SK-N-SH (cell line): ENCODE measurements around the gene LRRC8E. TPM values are rescaled to one million over a fixed set of nuclear protein-coding genes. Genes with fewer than 3 reads are reported as not detected.

Experiments used
- CTCF ChIA-PET: fragments of 300-600, 350-600 bp; formaldehyde crosslinking; extraction: SDS; loops from one replicate; lab custom pipeline; 2021; lab: Yijun Ruan, JAX
- POLR2A ChIA-PET: fragments of 350-600 bp; sonication (Branson Sonifier 250); formaldehyde crosslinking; extraction: SDS; loops from one replicate; lab custom pipeline; 2020; ENCODE audit warnings: antibody characterized with exemption, inconsistent platforms; lab: Yijun Ruan, JAX
- DNase-seq: peaks from one replicate; pipeline ENCODE4 v3.0.0; 2012
- H2AFZ ChIP-seq: fragments of 200-600 bp; sonication (generic); 2 replicates; pipeline ENCODE4 v1.8.1; 2016; ENCODE audit warnings: antibody characterized with exemption, mild to moderate bottlenecking, low read depth
- H3F3A ChIP-seq: fragments of 200-600 bp; sonication (generic); replicated peaks from 2 replicates; pipeline ENCODE3; 2016; ENCODE audit warnings: antibody characterized with exemption, mild to moderate bottlenecking; ENCODE audit not compliant: insufficient read depth
- H3K27ac ChIP-seq, 2 experiments: fragments of 200-500 bp in 1 of 2; fragments of 200-600 bp in 1 of 2; sonication (Bioruptor generic) in 1 of 2; sonication (generic), shearing (Covaris generic) in 1 of 2; 2 replicates each; pipeline versions ENCODE4 v1.5.1 to v1.6.1; 2014 to 2016; ENCODE audit warnings: low read depth in 2 of 2, inconsistent platforms in 1 of 2, low read length in 1 of 2, mild to moderate bottlenecking in 1 of 2, mixed read lengths in 1 of 2
- H3K27me3 ChIP-seq: fragments of 200-600 bp; sonication (generic), shearing (Covaris generic); 2 replicates; pipeline ENCODE4 v1.6.1; 2016; ENCODE audit warnings: mixed run types; ENCODE audit not compliant: insufficient read depth
- H3K36me3 ChIP-seq, 2 experiments: fragments of 200-500 bp in 1 of 2; fragments of 200-600 bp in 1 of 2; sonication (Bioruptor generic) in 1 of 2; sonication (generic) in 1 of 2; replicated peaks in 1 of 2; 2 replicates each; pipeline versions ENCODE3 to v1.5.1; 2014 to 2016; ENCODE audit warnings: low read length in 1 of 2, mild to moderate bottlenecking in 1 of 2; ENCODE audit not compliant: insufficient read depth in 2 of 2, control insufficient read depth in 1 of 2
- H3K4me1 ChIP-seq, 2 experiments: fragments of 200-500 bp in 1 of 2; fragments of 200-600 bp in 1 of 2; sonication (Bioruptor generic) in 1 of 2; sonication (generic), shearing (Covaris generic) in 1 of 2; 2 replicates each; pipeline versions ENCODE4 v1.5.1 to v1.6.1; 2014 to 2016; ENCODE audit warnings: low read depth in 1 of 2, low read length in 1 of 2, mixed run types in 1 of 2; ENCODE audit not compliant: insufficient read depth in 2 of 2, control insufficient read depth in 1 of 2
- H3K4me2 ChIP-seq: fragments of 200-600 bp; sonication (generic), shearing (Covaris generic); 2 replicates; pipeline ENCODE4 v1.6.1; 2017; ENCODE audit warnings: mixed run types
- H3K4me3 ChIP-seq, 2 experiments: fragments of 200-500 bp in 1 of 2; fragments of 200-600 bp in 1 of 2; sonication (Bioruptor generic) in 1 of 2; sonication (generic), shearing (Covaris generic) in 1 of 2; 2 replicates each; pipeline versions ENCODE4 v1.5.1 to v1.8.1; 2014 to 2016; ENCODE audit warnings: low read depth in 2 of 2, inconsistent platforms in 1 of 2, low read length in 1 of 2, mild to moderate bottlenecking in 1 of 2, mixed read lengths in 1 of 2, moderate library complexity in 1 of 2
- H3K79me2 ChIP-seq: fragments of 200-600 bp; sonication (generic); 2 replicates; pipeline ENCODE4 v1.8.1; 2017; ENCODE audit warnings: mild to moderate bottlenecking; ENCODE audit not compliant: insufficient read depth
- H3K9ac ChIP-seq: fragments of 200-600 bp; sonication (generic); 2 replicates; pipeline ENCODE4 v1.6.1; 2017; ENCODE audit warnings: mixed run types
- H3K9me2 ChIP-seq: fragments of 200-600 bp; sonication (generic); 2 replicates; pipeline ENCODE4 v1.6.1; 2017; ENCODE audit warnings: mixed run types
- H3K9me3 ChIP-seq: fragments of 200-600 bp; sonication (generic); 2 replicates; pipeline ENCODE4 v1.6.1; 2017; ENCODE audit warnings: mixed run types, mild to moderate bottlenecking, moderate library complexity
- H4K20me1 ChIP-seq: fragments of 200-600 bp; sonication (generic); 2 replicates; pipeline ENCODE4 v1.6.1; 2017; ENCODE audit warnings: mild to moderate bottlenecking, mixed run types; ENCODE audit not compliant: insufficient read depth
- ELF1 ChIP-seq: IDR thresholded peaks from 2 replicates; pipeline ENCODE4 v1.4.0; 2012
- FOXJ3 ChIP-seq: sonication (generic); formaldehyde crosslinking; IDR thresholded peaks from 2 replicates; pipeline ENCODE4 v1.5.1; 2020; ENCODE audit warnings: mild to moderate bottlenecking, missing genetic modification reagents
- GATA2 ChIP-seq: sonication (generic); formaldehyde crosslinking; IDR thresholded peaks from 2 replicates; pipeline ENCODE4 v1.5.0; 2020; ENCODE audit warnings: mild to moderate bottlenecking, missing genetic modification reagents
- NFIC ChIP-seq: IDR thresholded peaks from 2 replicates; pipeline ENCODE4 v1.4.0; 2012; ENCODE audit warnings: borderline replicate concordance
- RAD21 ChIP-seq: IDR thresholded peaks from 2 replicates; pipeline ENCODE4 v1.6.1; 2012; ENCODE audit warnings: mild to moderate bottlenecking, low read length
- RCOR1 ChIP-seq: fragments of 150-350 bp; IDR thresholded peaks from 2 replicates; pipeline ENCODE4 v1.6.1; 2017; ENCODE audit warnings: antibody characterized with exemption, low read length
- RXRA ChIP-seq: IDR thresholded peaks from 2 replicates; pipeline ENCODE4 v1.4.0; 2012; ENCODE audit warnings: low read depth, mild to moderate bottlenecking, borderline replicate concordance
- SMC3 ChIP-seq: IDR thresholded peaks from 2 replicates; pipeline ENCODE4 v1.6.1; 2012; ENCODE audit warnings: low read depth, low read length, improper control_type of control experiment
- TAF1 ChIP-seq: IDR thresholded peaks from 2 replicates; pipeline ENCODE4 v1.6.1; 2012; ENCODE audit warnings: low read depth, mild to moderate bottlenecking, low read length, moderate library complexity, borderline replicate concordance
- TCF12 ChIP-seq: IDR thresholded peaks from 2 replicates; pipeline ENCODE4 v1.4.0; 2012
- WGBS: methylation state at CpG from one replicate; pipeline ENCODE4 v1.1.6; 2017; ENCODE audit warnings: low lambda C conversion rate; 5-methylcytosine and 5-hydroxymethylcytosine counted together
- polyA plus RNA-seq, 3 experiments: library from polyadenylated mRNA; depleted of rRNA; stranded (reverse); fragments of >200 nt; gene quantifications; 2 replicates each; pipeline ENCODE4 v1.2.3, GENCODE V29; 2012
- TF ChIP-seq, protein P1 (sequence below): IDR thresholded peaks from 2 replicates; pipeline ENCODE4 v1.6.1; 2012; ENCODE audit warnings: mild to moderate bottlenecking, low read depth, low read length, moderate library complexity
- TF ChIP-seq, protein P2 (sequence below): fragments of 150-350 bp; IDR thresholded peaks from 2 replicates; pipeline ENCODE4 v1.6.1; 2016; ENCODE audit warnings: mild to moderate bottlenecking, low read depth, low read length
- TF ChIP-seq, protein P3 (sequence below): IDR thresholded peaks from 2 replicates; pipeline ENCODE4; 2012
- TF ChIP-seq, protein P4 (sequence below): IDR thresholded peaks from 2 replicates; pipeline ENCODE4 v1.4.0; 2012; ENCODE audit warnings: low read depth, borderline replicate concordance
- TF ChIP-seq, protein P5 (sequence below): fragments of 200-600 bp; sonication (generic); IDR thresholded peaks from 2 replicates; pipeline ENCODE4 v1.6.1; 2017; ENCODE audit warnings: antibody characterized with exemption, mild to moderate bottlenecking, moderate library complexity

The LRRC8E gene
- polyA plus RNA-seq, 1 of the 3 experiments (the other 2 are of a cell fraction): 0.02 TPM

DNA sequence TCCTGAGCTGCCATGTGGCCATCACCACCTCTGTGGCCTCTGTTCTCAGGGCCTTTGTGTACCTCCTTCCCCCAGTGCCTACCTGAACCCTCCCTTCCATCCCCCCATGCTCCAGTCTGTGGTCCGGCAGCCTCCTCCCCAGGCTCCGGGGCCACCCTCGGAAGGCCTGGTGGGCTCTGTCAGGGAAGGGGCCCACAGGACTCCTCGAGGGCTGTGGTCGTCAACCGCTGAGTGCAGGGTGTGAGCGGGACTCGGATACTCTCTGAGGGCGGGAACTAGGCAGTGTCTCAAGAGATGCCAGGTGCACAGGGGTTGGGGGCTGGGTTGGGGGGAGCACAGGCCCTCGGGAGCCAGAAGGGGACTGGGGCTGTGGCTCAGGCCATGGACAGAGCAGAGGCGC is 19.2 kb downstream of the LRRC8E start (continued):
- TF ChIP-seq, protein P1, sequence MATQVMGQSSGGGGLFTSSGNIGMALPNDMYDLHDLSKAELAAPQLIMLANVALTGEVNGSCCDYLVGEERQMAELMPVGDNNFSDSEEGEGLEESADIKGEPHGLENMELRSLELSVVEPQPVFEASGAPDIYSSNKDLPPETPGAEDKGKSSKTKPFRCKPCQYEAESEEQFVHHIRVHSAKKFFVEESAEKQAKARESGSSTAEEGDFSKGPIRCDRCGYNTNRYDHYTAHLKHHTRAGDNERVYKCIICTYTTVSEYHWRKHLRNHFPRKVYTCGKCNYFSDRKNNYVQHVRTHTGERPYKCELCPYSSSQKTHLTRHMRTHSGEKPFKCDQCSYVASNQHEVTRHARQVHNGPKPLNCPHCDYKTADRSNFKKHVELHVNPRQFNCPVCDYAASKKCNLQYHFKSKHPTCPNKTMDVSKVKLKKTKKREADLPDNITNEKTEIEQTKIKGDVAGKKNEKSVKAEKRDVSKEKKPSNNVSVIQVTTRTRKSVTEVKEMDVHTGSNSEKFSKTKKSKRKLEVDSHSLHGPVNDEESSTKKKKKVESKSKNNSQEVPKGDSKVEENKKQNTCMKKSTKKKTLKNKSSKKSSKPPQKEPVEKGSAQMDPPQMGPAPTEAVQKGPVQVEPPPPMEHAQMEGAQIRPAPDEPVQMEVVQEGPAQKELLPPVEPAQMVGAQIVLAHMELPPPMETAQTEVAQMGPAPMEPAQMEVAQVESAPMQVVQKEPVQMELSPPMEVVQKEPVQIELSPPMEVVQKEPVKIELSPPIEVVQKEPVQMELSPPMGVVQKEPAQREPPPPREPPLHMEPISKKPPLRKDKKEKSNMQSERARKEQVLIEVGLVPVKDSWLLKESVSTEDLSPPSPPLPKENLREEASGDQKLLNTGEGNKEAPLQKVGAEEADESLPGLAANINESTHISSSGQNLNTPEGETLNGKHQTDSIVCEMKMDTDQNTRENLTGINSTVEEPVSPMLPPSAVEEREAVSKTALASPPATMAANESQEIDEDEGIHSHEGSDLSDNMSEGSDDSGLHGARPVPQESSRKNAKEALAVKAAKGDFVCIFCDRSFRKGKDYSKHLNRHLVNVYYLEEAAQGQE: no peak
- no peak for TF ChIP-seq TAF1
- TF ChIP-seq ELF1: no peak
- no peak for TF ChIP-seq RAD21
- TF ChIP-seq NFIC: no peak

DNA sequence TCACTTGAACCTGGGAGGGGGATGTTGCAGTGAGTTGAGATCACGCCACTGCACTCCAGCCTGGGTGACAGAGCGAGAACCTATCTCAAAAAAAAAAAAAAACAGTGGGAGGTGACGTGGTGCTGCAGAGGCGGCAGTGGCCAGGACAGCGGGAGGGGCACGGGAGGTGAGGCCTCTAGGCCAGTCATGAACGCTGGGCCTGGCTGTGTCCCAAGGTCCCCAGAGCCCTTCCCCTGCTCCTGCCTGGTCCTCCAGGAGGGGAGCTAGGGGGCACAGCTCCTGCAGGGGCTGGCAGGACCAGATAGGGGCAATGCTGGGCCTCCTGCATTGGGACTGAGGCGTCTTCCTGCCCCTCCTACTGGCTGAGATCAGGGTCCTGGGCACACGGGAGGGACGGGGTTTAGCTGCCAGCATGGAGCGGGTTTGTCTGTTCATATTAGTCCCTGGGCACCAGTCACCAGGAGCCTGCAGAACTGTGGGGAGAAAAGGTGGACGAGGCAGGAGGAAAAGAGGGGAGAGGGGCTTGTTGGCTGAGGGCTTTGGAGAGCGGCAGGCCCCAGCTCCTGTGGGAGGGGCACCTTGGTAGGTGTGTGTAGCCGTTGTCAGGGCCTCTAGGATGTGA is 19.9 kb downstream of the LRRC8E start:
- Histone ChIP-seq H3K9me3 (no peaks in the 10 kb centered on the region), H2AFZ (no peak overlapping the region), H3K27me3 (no peaks in the 10 kb centered on the region), H3K36me3 (peaks cover 3 to 35% of the 10 kb centered on the region in 2 experiments), H3K4me1 (peaks cover 0 to 12% of the 10 kb centered on the region in 2 experiments; a peak in 2 of 4 replicates), H3K4me3 (no peak overlapping the region), H3F3A (no peaks in the 10 kb centered on the region), H3K4me2 (no peak overlapping the region), H3K79me2 (peaks cover 43% of the 10 kb centered on the region), H3K9me2 (no peaks in the 10 kb centered on the region), H3K9ac (no peak overlapping the region), H3K27ac (no peak overlapping the region; a peak in 1 of 4 replicates), H4K20me1 (peaks cover 36% of the 10 kb centered on the region)
- ChIA-PET POLR2A (interaction anchor here (1.3 kb wide), 1 partner anchor 9 kb away, joined by 5 read pairs; no protein-coding TSS in a partner anchor), CTCF (interaction anchor here (0.8 to 1.7 kb wide), 4 partner anchors 10 to 55 kb away, joined by 3 to 5 read pairs (median 4); partner anchors contain the start of gene LRRC8E)
- WGBS: 96% methylated on average over 12 of the region's 14 CpGs
- TF ChIP-seq RXRA (no peak), RCOR1 (no peak)
- no peak for DNase-seq

DNA sequence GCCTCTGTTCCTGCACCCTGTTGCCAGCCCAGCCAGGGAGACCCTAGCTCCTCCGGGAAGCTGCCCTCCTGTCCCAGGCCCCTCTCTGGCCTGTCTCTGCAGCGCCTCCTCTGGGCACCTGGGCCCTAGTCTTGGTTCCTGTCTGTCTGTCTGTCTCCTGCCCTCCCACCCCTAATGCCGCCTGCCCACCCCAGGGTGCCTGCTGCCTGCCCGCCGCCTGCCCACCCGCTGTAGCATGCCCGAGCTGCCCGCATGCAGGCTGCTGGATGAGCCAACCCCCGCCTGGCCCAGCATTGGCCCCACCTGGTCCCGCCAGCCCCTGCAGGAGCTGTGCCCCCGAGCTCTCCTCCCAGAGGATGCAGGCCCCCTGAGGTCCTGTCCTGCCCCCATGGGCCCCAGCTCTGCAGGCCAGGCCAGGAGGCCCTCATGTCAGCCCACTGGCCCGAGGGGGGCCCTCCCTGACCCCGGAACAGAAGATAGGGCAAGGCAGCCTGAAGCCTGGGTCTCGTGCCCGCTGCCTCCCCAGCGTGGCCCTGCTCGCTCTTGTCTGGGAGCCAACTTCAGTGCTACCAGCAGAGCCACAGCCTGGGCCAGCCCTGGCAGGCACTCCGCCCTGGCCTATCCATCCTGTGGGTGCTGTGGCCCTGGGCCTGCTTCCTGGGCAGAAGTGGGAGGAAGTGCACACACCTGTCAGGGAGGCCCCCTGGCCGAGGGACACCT is 20.6 kb downstream of the LRRC8E start:
- Histone ChIP-seq H3K27ac (no peak overlapping the region; a peak in 1 of 4 replicates), H3K9ac (no peak overlapping the region), H3K4me2 (no peak overlapping the region), H3K79me2 (peaks cover 43% of the 10 kb centered on the region), H3K9me2 (no peaks in the 10 kb centered on the region), H4K20me1 (peaks cover 36% of the 10 kb centered on the region), H2AFZ (no peak overlapping the region), H3F3A (peaks cover 6% of the 10 kb centered on the region), H3K27me3 (no peaks in the 10 kb centered on the region), H3K9me3 (no peaks in the 10 kb centered on the region), H3K4me1 (peaks cover 0 to 12% of the 10 kb centered on the region in 2 experiments; a peak in 2 of 4 replicates), H3K36me3 (peaks cover 3 to 35% of the 10 kb centered on the region in 2 experiments), H3K4me3 (no peak overlapping the region)
- POLR2A ChIA-PET: no interaction called here
- no peak for DNase-seq
- CTCF ChIA-PET: interaction anchor here (1.3 to 1.7 kb wide), 3 partner anchors 9 to 56 kb away, joined by 3 to 5 read pairs (median 4); partner anchors contain the start of gene LRRC8E
- 98% methylated on average over 11 of the region's 19 CpGs for WGBS
- no peak for TF ChIP-seq SMC3
- TF ChIP-seq RCOR1: no peak
- TF ChIP-seq, protein P2, sequence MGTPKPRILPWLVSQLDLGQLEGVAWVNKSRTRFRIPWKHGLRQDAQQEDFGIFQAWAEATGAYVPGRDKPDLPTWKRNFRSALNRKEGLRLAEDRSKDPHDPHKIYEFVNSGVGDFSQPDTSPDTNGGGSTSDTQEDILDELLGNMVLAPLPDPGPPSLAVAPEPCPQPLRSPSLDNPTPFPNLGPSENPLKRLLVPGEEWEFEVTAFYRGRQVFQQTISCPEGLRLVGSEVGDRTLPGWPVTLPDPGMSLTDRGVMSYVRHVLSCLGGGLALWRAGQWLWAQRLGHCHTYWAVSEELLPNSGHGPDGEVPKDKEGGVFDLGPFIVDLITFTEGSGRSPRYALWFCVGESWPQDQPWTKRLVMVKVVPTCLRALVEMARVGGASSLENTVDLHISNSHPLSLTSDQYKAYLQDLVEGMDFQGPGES: no peak
- TF ChIP-seq RAD21: no peak
- TF ChIP-seq, protein P3, sequence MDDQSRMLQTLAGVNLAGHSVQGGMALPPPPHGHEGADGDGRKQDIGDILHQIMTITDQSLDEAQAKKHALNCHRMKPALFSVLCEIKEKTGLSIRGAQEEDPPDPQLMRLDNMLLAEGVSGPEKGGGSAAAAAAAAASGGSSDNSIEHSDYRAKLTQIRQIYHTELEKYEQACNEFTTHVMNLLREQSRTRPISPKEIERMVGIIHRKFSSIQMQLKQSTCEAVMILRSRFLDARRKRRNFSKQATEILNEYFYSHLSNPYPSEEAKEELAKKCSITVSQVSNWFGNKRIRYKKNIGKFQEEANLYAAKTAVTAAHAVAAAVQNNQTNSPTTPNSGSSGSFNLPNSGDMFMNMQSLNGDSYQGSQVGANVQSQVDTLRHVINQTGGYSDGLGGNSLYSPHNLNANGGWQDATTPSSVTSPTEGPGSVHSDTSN: no peak
- TF ChIP-seq TCF12: no peak
- no peak for TF ChIP-seq GATA2 (CRISPR knock-in tag)
- TF ChIP-seq, protein P4, sequence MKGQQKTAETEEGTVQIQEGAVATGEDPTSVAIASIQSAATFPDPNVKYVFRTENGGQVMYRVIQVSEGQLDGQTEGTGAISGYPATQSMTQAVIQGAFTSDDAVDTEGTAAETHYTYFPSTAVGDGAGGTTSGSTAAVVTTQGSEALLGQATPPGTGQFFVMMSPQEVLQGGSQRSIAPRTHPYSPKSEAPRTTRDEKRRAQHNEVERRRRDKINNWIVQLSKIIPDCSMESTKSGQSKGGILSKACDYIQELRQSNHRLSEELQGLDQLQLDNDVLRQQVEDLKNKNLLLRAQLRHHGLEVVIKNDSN: no peak
- TF ChIP-seq, protein P5, sequence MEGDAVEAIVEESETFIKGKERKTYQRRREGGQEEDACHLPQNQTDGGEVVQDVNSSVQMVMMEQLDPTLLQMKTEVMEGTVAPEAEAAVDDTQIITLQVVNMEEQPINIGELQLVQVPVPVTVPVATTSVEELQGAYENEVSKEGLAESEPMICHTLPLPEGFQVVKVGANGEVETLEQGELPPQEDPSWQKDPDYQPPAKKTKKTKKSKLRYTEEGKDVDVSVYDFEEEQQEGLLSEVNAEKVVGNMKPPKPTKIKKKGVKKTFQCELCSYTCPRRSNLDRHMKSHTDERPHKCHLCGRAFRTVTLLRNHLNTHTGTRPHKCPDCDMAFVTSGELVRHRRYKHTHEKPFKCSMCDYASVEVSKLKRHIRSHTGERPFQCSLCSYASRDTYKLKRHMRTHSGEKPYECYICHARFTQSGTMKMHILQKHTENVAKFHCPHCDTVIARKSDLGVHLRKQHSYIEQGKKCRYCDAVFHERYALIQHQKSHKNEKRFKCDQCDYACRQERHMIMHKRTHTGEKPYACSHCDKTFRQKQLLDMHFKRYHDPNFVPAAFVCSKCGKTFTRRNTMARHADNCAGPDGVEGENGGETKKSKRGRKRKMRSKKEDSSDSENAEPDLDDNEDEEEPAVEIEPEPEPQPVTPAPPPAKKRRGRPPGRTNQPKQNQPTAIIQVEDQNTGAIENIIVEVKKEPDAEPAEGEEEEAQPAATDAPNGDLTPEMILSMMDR: no peak
- TF ChIP-seq FOXJ3: no peak
